HepG2 (cell line): ENCODE measurements around the gene PXDC1.
"Not testable (repeated sequence)": the region's sequence is repeated elsewhere in the genome, so short reads cannot be mapped to it uniquely, and the experiment has no call there.

Source experiments
- ARNT ChIP-seq: fragments of 450-650 bp; IDR thresholded peaks from 2 replicates; pipeline ENCODE4 v1.6.1; 2017
- CTCF ChIP-seq: sonication (generic); formaldehyde crosslinking; IDR thresholded peaks from 2 replicates; pipeline ENCODE4 v1.5.0; 2020; ENCODE audit warnings: mild to moderate bottlenecking, missing genetic modification reagents, moderate library complexity
- EZH2 ChIP-seq: conservative IDR thresholded peaks from 2 replicates; pipeline ENCODE4 v1.6.1; 2012; ENCODE audit warnings: mild to moderate bottlenecking, low read depth, low read length, moderate library complexity
- MYC ChIP-seq: sonication (generic); formaldehyde crosslinking; IDR thresholded peaks from 2 replicates; pipeline ENCODE4 v1.9.0; 2021; ENCODE audit warnings: missing genetic modification reagents, borderline replicate concordance
- NR1H2 ChIP-seq: sonication (generic); formaldehyde crosslinking; IDR thresholded peaks from 2 replicates; pipeline ENCODE4 v1.8.1; 2022; ENCODE audit warnings: low read depth, missing genetic modification reagents, borderline replicate concordance
- TAF1 ChIP-seq: sonication (generic); formaldehyde crosslinking; IDR thresholded peaks from 2 replicates; pipeline ENCODE4 v1.4.0; 2020; ENCODE audit warnings: missing genetic modification reagents
- ZBTB25 ChIP-seq: IDR thresholded peaks from 2 replicates; pipeline ENCODE4 v1.6.1; 2018; ENCODE audit warnings: missing genetic modification reagents
- ZNF768 ChIP-seq: sonication (generic); formaldehyde crosslinking; IDR thresholded peaks from 2 replicates; pipeline ENCODE4 v1.4.0; 2020; ENCODE audit warnings: missing genetic modification reagents

GRCh38 chr6:3772127-3772999 is 20.9 kb upstream of the PXDC1 start:
- not testable (repeated sequence) for TF ChIP-seq EZH2; ZNF768 (CRISPR knock-in tag); NR1H2 (CRISPR knock-in tag); CTCF; ZBTB25 (CRISPR knock-in tag); ARNT; MYC; TAF1
